DMS53 treated with DMSO at 0.1 percent for 48 hours (cell line): ENCODE measurements around the gene RNF207.

Source experiments
- DNase-seq: peaks from one replicate; lab custom pipeline; 2025; ENCODE audit not compliant: unreplicated experiment; lab: John Stamatoyannopoulos, UW

Gene RNF207

DNA sequence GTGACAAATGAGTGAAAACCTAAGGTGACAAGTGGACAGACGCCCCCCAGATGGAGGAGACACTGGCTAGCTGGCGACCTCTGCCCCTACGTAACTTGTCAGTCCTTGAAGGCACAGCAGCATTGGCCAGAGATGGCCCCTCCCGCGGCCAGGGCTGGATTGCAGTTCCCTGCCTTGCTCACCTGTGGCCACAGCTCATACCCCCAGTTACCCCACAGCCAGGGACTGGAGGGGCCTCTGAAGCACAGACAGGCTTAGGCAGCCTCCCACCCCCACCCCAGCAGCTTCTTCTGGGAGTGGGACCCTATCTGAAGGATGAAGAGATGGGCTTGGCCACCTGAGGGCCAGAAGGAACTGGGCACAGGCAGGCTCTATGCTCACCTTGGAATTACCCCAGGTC lies 41.7 kb downstream of the RNF207 start:
- DNase-seq = no peak

DNA sequence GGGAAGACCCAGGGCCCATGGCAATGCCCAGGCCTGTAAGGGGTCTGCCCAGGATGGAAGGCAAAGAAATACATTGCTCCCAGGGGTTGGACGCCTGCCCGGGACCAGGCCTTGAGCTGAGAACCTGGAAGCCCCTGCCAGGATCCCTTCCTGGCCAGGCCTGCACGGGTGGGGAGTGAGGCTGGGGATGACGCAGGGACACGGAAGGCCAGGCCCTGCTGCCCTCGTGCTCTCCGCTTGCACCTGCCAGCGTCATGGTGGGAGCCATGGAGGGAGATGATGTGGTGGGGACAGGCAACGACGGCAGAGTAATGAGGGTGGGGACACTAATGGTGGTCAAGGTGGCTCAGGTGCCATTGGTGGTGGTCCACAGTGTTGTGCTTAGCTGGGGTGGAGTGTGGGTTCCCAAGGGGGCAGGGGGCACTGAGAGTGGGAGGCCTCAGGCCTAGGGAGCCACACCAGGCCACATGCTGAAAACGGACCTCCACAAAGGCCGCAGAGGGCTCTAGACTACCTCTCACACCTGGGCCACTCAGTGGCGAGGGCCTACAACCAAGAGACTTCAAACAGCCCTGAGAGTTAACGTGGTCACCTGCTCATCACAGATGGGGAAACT lies 42.4 kb downstream of the RNF207 start:
- no peak for DNase-seq

DNA sequence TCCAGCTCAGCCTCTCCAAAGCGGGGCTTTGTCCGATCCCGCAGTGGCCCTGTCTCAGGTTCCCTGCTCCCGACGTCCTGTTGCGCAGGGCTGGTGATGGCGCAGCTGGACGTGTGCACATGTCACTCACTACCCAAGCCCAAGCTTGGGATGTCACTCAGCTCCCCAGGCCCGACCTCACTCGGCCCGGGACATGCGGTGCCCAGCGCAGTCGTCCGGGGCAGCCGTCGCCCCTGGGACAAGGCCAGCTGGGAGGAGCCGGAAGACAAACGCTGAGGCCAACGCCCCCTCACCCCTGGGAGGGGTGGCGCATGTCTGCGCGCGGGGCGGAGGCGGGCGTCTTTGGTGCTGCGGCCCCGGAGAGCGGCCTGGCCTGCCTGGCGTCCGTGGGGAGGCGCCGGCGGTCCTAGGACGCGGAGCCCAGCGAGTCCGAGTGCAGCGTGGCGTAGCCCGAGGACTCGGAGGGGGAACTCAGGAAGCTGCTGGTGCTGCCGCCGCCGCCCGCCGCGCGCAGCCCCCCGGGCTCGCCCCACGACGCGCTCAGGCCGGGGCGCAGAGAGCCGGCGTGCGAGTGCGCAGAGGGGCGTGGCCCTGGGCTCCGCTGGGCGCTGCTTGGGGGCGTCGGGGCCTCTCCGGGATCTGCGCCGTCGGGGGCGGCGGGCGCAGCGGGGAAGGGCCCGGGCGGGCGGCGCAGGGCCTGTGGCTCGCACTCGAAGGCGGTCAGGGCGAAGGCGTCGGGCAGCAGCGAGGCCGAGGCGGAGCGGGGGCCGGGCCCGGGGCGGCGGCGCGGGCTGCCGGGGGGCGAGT lies 43.2 kb downstream of the RNF207 start:
- DNase-seq = no peak

DNA sequence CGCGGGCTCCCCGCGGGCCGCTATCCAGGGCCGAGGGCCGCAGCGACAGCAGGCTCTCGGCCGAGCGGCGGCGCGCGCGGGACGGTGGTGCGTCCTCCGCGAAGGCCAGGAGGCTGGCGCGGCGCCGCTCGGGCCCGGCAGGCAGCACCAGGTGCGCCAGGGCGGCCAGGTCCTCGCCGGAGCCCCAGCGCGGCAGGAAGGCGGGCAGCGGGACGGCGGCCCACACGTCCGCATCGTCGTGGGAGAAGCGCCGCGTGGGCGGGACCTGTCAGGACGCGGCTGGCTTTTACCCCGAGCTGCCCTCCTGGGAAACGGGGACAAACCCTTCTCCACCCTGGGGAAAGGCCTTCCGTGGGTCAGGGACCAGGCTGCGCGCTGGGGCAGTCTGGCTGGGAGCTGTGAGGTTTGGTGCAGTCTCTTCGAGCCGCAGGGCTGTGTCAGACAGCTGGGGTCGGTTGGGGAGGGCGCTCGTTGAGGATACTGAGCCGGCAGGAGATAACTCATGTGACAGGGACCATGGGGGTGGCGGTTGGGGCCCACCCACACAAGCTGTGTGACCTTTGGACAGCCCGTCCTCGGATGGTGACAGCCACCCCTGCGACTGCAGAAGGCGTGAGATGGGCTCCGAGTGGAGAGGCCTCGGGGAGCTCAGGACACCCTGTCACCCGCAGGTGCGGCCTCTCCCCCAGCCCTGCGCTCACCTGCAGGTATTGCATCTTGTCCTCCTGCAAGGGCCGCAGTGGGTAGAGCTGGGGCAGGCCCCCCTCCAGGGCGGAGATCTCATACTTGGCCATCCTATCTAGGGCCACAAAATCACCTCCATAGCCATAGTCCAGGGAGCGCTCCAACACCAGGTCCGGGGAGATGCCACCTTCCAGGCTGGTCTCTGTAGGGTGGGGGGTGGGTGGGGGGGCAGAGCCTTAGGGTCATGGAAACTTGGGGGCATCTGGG lies 44.1 kb downstream of the RNF207 start:
- no peak for DNase-seq

DNA sequence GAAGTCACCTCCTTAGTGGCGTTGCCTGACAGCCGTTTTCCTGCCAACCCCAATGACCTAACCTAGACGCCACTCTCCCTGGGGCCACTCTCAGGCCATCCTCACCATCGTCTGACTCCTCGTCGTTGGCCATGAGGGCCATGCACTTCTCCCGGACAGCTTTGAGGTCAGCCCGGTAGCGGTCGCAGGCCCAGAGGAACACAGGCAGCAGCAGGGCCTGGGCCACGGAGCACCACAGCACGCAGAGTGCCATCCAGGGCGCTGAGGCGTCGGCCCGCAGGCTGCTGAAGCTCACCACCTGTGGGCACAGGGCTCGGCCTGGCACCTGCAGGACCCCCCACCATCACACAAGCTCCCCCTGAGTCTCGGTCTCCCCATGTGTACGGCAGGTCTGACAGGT lies 45.3 kb downstream of the RNF207 start:
- no peak for DNase-seq

DNA sequence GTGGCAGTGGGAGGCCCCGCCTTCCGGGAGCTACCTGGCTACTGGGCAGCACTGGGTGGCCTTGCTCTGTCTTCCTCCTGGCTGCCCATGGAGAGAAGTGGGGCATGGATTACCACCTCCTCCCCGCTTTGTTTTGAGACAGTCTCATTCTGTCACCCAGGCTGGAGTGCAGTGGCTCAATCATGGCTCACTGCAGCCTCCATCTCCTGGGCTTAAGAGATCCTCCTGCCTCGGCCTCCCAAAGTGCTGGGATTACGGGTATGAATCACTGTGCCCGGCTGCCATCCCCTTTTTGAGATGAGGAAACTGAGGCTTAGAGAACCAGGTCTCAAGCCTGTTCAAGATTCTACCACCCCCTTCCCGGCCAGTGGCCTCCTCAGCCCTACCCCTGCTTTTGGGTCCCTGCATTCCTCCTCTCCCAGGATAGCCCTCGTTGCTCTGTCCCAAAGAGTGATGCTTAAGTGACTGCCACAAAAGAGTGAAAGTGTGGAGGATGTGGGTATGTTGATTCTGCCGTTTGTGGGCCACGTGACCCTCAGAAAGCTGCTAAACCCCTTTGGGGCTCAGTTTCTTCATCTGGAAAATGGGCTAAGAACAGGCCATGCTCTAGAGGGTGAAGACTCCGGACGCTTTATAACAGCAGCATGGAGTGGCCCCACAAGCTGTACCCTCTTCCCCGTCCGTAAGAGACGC lies 45.9 kb downstream of the RNF207 start:
- no peak for DNase-seq

DNA sequence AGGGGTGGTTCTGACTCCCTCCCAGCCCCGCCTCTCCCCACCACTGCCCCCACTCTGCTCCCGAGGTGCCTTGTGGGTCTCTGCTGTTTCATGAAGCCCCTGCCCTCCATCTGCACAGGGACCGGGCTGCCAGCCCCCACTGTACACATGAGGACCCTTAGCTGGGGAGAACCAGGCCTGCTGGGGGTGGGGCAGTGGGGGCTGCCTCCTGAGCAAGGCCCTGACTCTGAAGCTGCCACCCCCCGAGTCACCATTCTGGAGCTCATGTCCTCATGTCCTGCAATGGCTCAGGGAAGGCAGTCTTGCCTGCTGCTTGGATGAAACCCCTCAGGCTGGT lies 46.4 kb downstream of the RNF207 start:
- no peak for DNase-seq

DNA sequence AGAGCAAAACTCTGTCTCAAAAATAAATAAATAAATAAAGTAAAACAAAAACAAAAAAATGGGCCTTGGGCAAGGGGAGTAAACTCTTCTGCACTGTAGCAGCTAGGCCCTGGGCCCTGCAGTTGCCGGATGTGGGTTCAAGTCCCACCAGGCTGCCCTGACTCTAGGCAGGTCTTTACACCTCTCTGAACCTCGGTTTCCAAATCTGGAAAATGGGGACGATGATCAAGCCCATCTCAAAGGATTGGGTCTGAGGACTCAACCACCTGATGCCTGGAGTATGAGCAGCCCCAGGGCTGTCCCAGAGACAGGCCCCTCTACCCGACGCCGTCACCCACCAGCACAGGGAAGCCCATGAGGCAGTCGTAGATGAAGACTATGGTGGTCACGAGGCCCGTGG lies 47.5 kb downstream of the RNF207 start:
- DNase-seq = no peak

DNA sequence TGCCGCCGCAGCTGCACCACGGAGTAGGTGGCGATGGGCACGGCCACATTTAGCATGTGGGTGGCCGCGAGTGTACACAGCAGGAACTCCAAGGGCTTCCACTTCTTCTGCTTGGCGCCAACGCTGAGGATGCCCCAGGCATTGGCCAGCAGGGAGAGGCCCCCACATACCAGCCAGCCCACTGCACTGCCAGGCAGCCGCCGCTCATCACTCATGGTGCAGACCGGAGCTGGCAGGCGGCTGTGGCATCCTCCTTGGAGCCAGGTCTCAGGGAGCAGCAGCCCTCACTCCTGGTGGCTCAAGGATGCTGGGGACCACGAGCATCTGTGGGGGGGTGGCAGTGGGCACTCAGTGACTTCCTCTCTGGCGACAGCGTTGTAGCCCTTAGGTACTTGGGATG lies 48.8 kb downstream of the RNF207 start:
- DNase-seq = no peak

DNA sequence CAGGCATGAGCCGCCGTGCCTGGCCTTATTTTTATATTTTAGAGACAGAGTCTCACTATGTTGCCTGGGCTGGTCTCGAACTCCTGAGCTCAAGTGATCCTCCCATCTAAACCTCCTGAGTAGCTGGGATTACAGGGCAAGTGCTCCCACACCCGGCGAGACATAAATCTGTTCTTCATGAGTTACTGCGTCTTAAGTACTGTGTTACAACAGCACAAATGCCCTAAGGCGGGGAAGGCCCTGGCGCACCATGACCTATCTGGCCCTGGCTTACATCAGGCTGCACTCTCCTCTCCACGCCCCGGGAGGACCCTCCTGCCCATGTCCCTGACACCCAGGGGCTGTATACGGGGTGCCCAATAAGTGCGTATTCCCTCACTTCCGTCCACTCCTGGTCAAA lies 50.7 kb downstream of the RNF207 start:
- DNase-seq = no peak

DNA sequence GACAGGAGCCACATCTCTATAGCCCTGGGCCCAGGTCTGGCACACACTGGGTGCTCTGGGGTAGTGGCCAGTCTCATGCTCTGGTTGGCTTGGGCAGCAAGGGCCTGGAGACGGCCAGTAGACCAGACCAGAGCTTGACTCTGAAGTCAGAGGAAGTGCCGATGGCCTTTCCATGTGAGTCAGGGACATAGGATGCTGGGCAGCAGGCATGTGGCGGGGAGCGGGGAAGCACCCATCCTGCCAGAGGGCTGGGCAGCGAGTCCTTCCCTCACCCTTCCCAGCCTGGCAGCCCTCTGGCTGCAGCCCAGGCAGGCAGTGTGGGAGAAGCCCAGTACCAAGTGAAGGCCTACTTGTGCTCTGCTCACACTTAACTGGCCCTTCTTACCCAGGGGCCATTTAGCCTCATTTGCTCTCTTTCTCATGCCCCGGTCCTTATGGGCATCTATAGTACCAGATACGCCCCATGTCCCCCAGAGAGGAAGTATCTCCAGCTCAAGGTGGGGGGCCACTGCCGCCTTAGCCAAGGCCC lies 51.7 kb downstream of the RNF207 start:
- no peak for DNase-seq

DNA sequence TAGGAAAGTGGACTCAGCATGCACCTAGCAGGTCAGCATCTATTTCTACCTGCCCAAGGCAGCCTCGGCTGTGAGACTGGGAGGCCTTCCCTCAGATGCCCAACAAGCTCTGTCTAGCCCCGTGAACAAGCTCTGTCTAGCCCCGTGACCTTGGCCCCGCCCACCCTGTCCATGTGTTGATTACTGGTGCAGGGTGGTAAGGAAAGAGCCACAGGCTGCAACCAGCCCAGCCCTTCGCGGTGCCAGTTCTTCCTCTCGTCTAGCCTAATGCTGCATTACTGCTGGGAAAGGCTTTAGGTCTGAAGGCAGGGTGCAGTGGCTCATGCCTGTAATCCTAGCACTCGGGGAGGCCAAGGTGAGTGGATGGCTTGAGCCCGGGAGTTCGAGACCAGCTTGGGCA lies 52.8 kb downstream of the RNF207 start:
- no peak for DNase-seq

DNA sequence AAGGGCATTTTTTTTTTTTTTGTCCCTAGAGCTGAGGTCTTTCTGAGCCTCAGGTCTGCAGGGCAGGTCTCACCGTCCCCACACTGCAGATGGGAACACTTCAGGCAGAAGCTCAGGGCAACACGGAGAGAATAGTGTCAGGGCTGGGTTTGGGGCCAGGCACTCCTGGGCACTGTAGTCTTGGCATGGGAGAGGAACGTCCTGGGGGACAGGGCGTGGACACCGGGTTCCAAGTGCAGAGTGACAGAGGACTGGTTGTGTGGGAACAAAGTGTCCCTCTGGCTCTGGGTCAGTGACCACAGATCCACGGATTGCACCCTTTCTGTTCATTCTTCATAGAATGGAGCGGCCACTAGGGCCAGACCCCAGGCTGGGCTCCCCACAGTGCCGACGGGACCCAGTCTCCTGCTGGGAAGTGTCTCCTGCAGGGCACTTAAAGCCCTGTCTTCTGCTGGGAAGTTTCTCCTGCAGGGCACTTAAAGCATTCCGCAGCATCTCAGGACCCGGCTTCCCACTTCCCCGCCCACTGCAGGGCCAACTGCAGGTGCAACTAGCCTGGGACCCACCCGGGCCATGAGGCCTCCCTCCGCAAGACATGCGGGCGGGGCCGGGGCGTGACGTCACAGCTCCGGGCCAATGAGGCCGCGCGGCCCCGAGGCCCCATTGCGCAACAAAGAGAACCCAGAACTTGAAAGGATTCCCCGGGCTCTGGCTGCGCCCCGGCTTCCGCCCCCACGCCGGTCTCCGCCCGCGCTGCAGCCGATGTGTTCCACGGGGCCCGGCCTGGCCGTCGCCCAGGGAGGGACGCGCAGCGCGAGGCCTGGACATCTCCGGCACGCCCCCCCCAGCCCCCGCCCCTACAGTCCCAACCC lies 53.8 kb downstream of the RNF207 start:
- peak; percentile 26 for DNase-seq

DNA sequence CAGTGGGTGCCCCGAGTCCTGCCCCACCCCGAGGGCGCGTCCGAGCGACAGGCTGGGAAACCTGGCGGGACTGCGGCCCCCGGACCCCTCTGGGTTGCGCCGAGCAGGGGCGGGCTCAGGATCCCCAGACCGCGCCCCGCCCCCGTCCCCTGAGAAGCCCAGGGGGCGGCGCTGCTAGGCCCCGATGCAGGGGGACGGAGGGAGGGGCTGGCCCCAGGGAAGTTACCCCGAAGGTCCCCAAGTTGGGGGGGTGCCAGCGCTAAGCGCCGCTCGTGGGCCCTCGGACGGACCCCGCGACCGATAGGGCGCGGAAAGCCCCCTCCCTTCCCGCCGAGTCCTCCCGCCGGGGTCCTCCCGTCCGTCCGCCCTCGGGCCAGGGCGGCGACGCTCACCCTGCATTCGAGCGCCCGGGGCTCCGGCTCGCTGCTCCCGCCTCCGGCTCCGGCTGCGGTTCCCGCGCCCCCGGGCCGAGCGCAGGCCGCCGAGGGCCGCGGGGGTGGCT lies 54.6 kb downstream of the RNF207 start:
- no peak for DNase-seq

DNA sequence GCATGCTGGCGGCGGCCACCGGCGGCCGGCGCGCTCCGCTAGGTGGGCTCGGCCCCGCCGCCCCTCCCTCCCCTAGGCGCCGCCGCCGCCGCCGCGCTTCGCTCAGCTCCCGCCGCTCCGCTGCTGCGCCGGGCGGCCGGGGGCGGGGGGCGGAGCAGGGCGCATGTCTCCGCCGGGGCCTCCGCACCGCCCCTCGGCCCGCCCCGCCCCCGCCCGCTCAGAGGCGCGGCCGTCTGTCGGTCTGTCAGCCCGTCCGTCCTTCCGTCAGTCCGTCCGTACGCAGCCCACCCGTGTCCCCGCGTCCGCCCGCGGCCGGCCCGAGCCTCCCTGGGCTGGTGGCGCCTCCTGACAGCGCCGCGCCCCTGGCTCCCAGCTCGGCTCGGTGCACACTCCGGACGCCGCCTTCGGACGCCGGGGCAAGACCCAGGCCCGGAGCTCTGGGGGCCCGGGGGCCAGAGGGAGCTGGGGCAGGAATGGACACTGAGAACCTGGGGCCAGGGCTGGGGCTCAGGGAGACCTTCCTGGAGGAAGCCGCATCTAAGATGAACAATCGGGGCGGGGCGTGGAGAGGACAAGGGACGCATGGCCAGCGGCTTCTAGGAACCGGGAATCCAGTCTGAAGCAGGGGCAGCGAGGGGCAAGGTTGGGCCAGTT lies 55.2 kb downstream of the RNF207 start, which contains the start of gene GPR153:
Gene GPR153 (minus strand): TSS at position 138 of the 654 bp plus-strand sequence. CDS start 6,193 bp downstream, outside the sequence.
- no peak for DNase-seq

DNA sequence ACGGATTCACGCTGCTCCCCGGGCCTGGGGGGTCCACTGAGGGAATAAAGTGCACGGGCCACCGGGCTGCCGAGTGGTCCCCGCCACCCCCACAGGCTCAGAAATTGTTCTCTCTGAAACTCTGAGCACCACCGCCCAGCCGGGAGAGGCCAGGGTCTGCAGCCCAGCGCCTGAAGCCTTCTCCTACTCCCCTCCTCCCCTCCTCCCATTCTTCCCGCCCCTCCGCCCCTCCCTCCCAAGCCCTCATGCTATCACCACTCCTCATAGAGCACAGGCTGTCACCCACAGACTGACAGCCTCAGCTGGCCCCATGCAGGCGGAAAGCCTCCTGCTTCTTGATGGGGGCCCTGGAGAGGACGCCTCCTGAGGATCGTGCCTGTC lies 55.7 kb downstream of the RNF207 start:
- DNase-seq = no peak

DNA sequence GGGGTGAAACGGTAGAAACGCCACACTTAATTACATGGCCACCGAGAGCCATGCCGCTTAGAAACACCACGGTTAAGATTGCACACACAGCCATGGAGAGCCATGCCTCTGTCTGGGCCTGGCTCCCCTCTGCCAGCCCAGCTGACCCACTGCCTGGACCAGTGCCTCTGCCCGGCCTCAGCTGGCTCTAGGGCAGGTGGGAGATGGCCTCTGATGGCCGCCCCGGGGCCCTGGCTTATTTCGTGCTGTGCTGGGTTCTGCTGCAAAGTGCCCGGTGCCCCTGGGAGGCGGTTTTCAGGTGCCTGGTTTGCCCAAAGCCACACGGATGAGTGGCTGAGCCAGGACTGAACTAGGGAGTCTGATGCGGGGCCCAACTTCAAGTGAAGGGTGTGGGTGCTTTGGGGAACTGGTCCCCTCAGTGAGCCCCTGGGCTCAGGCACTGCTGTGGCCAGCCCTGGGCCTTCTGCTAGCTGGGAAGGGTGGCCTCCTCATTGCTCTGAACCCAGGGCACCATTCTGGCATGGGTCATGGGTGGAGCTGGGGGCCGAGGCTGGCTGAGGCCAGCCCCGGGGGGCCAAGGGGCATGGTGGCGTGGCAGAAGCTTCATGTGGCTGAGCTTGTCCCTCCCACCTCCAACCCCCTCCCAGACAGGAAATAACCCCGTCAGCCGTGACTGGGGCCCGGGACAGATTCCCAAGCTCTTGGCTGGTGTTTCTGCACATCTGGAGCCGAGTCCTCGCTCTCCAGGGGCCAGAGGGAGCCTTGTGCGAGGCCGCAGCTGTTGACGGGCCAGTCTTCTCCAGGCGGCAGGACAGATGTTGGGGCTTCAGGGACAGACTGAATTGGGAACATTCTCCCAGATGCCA lies 56.9 kb downstream of the RNF207 start:
- no peak for DNase-seq

DNA sequence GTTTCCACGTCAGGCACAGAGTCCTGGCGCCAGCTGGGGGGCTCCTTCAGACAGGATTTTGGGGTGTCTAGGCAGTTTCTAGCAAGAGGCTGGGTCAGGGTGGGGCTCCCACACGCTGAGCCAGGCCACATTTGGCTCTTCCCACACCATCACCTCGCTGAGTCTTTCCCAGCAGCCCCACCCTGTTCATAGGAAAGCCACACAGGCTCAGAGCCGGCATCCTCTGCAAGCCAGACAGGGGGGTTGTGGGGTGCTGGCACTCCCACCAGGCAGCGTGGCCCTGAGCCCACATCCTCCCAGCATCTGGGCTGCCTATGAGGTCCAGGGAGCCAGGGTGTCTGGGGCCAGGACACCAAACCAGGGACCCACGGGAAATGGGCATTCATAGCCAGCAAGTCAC lies 57.8 kb downstream of the RNF207 start:
- no peak for DNase-seq
